B cell (primary cell): ENCODE data around the gene BMPR1A.

Experiments used
- CTCF ChIP-seq: fragments of 200-600 bp; IDR thresholded peaks from one replicate; pipeline ENCODE4 v1.8.0; 2022; ENCODE audit warnings: antibody characterized with exemption, mild to moderate bottlenecking
- EZH2 ChIP-seq: IDR thresholded peaks from 2 replicates; pipeline ENCODE4 v1.6.1; 2012; ENCODE audit warnings: borderline replicate concordance, low read depth, mild to moderate bottlenecking, moderate library complexity, low read length; ENCODE audit not compliant: insufficient read depth, poor library complexity, severe bottlenecking

- TF ChIP-seq CTCF = no peak
- TF ChIP-seq EZH2 = no peak
These were observed 48.4 kb downstream of the BMPR1A start for GRCh38 chr10:86804805-86805204.
